ENCODE results near the gene HGS. TPM values are rescaled to one million over a fixed set of nuclear protein-coding genes. Genes with fewer than 3 reads are reported as not detected.
"Not testable (repeated sequence)": the region's sequence is repeated elsewhere in the genome, so short reads cannot be mapped to it uniquely, and the experiment has no call there.

Gene HGS
- total RNA-seq, 1 donor from 2014 or later: 215 TPM

DNA sequence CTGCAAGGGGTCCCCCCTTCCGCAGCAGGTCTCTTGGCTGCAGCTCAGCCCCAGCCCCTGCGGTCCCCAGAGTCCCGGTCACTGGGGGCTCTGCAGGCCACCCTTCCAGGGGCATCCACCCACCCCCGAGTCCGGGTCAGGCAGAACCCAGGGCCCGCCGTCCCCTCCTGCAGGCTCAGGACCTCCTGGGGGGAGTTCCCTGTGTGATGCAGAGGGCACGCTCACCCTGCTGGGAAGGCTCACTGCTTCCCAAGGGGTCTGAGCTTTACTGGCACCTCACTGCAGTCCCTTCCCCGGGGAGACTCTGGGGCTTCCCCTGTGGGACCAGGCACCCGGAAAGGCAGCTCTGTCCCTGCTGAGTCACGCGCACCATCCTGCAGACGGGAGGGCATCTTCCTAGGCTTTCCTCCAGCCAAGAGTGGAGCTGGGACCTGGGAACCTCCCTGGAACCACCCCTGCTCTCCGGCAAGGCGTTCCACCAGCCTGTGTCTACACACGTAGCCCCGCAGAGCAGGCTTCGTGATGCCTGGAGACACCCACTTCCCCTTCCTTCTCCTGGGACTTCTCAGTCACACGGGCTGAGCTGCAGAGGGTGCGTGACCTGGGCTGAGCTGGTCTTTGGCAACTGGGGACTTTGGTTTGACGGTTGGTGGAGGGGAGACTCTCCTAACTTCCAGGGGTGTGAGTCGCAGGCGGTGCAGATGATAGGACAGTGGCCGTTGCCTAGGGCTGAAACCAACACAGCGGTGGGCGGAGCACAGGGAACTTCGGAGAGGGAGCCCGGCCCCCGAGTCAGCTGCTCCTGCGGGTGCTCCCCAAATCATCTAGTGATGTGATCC, 51.7 kb downstream of the HGS start:
- Histone ChIP-seq H3K4me3 (ENCODE audit: low read depth, low read length) (no peak overlapping the region), H3K36me3 (ENCODE audit: control insufficient read depth, insufficient read depth, low read length) (no peaks in the 10 kb centered on the region), H3K27me3 (ENCODE audit: control insufficient read depth, insufficient read depth, low read length) (peaks cover 26% of the 10 kb centered on the region)
- DNase-seq (ENCODE audit: low read depth): no peak
- TF ChIP-seq, protein P1, sequence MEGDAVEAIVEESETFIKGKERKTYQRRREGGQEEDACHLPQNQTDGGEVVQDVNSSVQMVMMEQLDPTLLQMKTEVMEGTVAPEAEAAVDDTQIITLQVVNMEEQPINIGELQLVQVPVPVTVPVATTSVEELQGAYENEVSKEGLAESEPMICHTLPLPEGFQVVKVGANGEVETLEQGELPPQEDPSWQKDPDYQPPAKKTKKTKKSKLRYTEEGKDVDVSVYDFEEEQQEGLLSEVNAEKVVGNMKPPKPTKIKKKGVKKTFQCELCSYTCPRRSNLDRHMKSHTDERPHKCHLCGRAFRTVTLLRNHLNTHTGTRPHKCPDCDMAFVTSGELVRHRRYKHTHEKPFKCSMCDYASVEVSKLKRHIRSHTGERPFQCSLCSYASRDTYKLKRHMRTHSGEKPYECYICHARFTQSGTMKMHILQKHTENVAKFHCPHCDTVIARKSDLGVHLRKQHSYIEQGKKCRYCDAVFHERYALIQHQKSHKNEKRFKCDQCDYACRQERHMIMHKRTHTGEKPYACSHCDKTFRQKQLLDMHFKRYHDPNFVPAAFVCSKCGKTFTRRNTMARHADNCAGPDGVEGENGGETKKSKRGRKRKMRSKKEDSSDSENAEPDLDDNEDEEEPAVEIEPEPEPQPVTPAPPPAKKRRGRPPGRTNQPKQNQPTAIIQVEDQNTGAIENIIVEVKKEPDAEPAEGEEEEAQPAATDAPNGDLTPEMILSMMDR (IDR thresholded peaks at IDR 0.05; ENCODE audit: insufficient read depth, low read length, poor library complexity, severe bottlenecking): no peak

DNA sequence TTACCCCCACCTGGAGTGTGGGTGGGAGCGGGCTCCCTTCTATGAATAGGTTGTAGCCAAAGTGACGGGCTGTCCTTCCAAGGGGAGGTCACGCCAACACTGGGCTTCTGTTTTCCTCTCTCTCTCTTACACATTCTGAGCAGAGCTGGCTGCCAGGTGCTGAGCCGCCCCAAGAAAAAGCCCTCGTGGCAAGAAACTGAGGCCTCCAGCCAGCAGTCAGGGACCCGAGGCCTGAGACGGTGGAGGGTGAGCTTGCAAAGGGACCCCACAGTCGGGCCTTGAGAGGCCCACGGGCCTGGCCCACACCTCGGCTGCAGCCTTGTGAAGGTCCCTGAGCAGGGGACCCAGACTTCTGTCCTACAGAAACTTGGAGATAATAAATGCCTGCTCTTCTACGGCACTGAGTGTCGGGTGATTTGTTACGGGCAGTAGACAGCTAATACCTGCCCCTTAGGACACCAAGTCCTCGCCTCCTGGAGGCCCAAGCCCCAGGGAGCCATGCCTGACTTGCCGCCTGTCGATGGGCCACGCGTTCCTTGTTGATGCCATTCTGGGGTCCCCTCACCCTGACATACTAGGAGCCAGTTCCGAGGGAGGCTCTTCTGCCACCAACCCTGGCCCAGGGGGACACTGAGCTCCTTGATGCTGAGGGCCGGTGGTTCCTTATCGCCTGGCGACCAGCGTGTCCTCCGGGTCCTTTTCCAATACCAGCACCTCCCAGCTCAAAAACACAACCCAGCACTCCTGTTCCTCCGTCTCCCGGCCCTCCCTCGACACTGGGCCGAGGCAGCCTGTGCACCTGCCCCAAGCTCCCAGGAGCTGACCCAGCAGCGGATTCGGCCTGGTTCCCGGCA, 54.4 kb downstream of the HGS start:
- no peaks in the 10 kb centered on the region for H3K36me3 ChIP-seq (ENCODE audit: control insufficient read depth, insufficient read depth, low read length)
- no peak overlapping the region for H3K4me3 ChIP-seq (ENCODE audit: low read depth, low read length)
- H3K27me3 ChIP-seq (ENCODE audit: control insufficient read depth, insufficient read depth, low read length): peaks cover 24% of the 10 kb centered on the region
- DNase-seq (ENCODE audit: low read depth): no peak
- TF ChIP-seq, protein P1 (IDR thresholded peaks at IDR 0.05; ENCODE audit: insufficient read depth, low read length, poor library complexity, severe bottlenecking): no peak

DNA sequence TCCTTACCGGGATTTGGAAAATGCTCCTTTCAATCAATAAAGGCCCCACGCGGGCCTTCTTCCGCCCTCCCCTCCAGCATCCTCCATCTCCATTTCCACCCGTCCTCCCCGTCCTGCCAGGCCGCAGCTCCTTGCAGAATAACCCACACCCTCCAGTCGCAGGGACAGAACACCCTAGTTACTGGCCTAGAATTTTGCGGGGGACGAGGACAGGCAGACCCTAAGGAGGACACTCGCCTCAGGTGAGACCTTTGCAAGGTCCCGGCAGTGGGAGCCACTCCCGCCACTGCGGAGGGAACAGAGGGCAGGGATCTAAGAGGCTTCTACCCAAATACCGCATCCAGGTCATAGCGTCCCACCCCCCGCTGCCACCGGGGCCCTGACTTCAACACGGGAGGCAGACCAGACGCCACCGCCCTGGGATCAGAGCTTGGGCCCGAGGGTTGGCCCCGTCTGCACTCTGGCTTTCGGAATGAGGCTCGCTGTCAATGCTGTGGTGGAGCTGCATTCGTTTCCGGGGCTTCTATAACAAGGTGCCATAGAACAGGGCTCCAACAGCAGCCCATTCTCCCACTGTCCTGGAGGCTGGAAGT, 55.1 kb downstream of the HGS start:
- DNase-seq (ENCODE audit: low read depth): no peak
- peaks cover 20% of the 10 kb centered on the region for H3K27me3 ChIP-seq (ENCODE audit: control insufficient read depth, insufficient read depth, low read length)
- H3K4me3 ChIP-seq (ENCODE audit: low read depth, low read length): no peak overlapping the region
- TF ChIP-seq, protein P1 (IDR thresholded peaks at IDR 0.05; ENCODE audit: insufficient read depth, low read length, poor library complexity, severe bottlenecking): no peak
- no peaks in the 10 kb centered on the region for H3K36me3 ChIP-seq (ENCODE audit: control insufficient read depth, insufficient read depth, low read length)

DNA sequence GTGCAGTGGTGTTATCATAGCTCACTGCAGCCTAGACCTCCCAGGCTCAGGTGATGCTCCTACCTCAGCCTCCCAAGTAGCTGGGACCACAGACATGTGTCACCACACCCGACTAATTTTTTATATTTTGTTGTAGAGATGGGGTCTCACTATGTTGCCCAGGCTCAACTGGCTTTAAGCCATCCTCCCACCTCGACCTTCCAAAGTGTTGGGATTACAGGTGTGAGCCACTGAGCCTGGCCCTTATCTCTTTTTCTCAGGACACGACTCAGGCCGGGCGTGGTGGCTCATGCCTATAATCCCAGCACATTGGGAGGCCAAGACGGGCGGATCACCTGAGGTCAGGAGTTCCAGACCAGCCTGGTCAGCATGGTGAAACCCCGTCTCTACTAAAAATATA, 55.8 kb downstream of the HGS start:
- peaks cover 20% of the 10 kb centered on the region for H3K27me3 ChIP-seq (ENCODE audit: control insufficient read depth, insufficient read depth, low read length)
- DNase-seq (ENCODE audit: low read depth); H3K4me3 ChIP-seq (ENCODE audit: low read depth, low read length); H3K36me3 ChIP-seq (ENCODE audit: control insufficient read depth, insufficient read depth, low read length): not testable (repeated sequence)

DNA sequence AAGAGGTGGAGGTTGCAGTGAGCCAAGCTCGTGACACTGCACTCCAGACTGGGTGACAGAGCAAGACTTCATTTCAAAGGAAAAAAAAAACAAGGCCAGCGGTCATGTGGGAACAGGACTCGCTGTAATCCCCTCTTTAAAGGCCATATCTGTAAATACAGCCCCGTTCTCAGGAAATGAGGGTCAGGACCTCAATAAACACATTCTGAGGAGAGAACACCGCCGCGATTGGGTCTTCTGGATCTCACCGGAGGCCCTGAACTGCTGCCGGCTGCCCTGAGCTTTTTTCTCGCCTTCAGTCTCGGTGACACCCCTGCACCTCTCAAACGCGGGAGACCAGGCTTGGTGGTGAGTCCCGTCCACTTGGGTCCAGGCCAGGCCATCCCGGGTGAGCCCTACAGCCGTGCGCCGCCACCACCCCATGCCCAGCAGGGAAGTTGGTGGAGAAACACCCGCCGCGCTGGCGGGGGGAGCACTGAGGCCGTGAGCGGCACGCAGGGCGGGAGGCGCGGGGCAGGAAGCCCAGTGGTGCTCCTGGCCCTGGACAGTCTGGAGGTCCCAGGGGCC, 56.7 kb downstream of the HGS start:
- Histone ChIP-seq H3K4me3 (ENCODE audit: low read depth, low read length) (no peak overlapping the region), H3K27me3 (ENCODE audit: control insufficient read depth, insufficient read depth, low read length) (peaks cover 20% of the 10 kb centered on the region), H3K36me3 (ENCODE audit: control insufficient read depth, insufficient read depth, low read length) (no peaks in the 10 kb centered on the region)
- TF ChIP-seq, protein P1 (IDR thresholded peaks at IDR 0.05; ENCODE audit: insufficient read depth, low read length, poor library complexity, severe bottlenecking): no peak
- no peak for DNase-seq (ENCODE audit: low read depth)

Data from kidney epithelial cell (primary cell).